Suprapubic skin (tissue), 4 donors: ENCODE measurements around the gene DDX25. TPM values are rescaled to one million over a fixed set of nuclear protein-coding genes. Genes with fewer than 3 reads are reported as not detected.

Source experiments
- DNase-seq, 2 donors: peaks; one replicate each; pipeline ENCODE4 v3.0.0-alpha.2; 2019; ENCODE audit warnings: low spot score in 2 of 2
- H3K27ac ChIP-seq: fragments of 200-600 bp; sonication (generic); one replicate; pipeline ENCODE4 v1.5.1; 2019
- H3K27me3 ChIP-seq: fragments of 200-600 bp; sonication (generic); one replicate; pipeline ENCODE4 v1.5.1; 2019
- H3K36me3 ChIP-seq: fragments of 200-600 bp; sonication (generic); one replicate; pipeline ENCODE4 v1.5.1; 2019
- H3K4me1 ChIP-seq: fragments of 200-600 bp; sonication (generic); one replicate; pipeline ENCODE4 v1.5.1; 2019
- H3K4me3 ChIP-seq: fragments of 200-600 bp; sonication (generic); one replicate; pipeline ENCODE4 v1.5.1; 2019; ENCODE audit warnings: mild to moderate bottlenecking
- H3K9me3 ChIP-seq: fragments of 200-600 bp; sonication (generic); one replicate; pipeline ENCODE4 v1.5.1; 2019
- EP300 ChIP-seq: sonication (generic); formaldehyde crosslinking; IDR thresholded peaks from one replicate; pipeline ENCODE4 v1.6.1; 2017; ENCODE audit warnings: antibody characterized with exemption
- POLR2A ChIP-seq, 2 donors: fragments of 450-650 bp; IDR thresholded peaks; one replicate each; pipeline ENCODE4 v1.6.1; 2017; ENCODE audit warnings: antibody characterized with exemption in 2 of 2, mild to moderate bottlenecking in 2 of 2, moderate library complexity in 2 of 2
- POLR2AphosphoS5 ChIP-seq, 3 donors: sonication (generic); formaldehyde crosslinking; IDR thresholded peaks; one replicate each; pipeline ENCODE4 v1.6.1; 2017; ENCODE audit warnings: antibody characterized with exemption in 3 of 3
- WGBS: methylation state at CpG from one replicate; pipeline ENCODE4 v1.1.5; 2018; 5-methylcytosine and 5-hydroxymethylcytosine counted together
- total RNA-seq, 4 donors: library from RNA; depleted of rRNA; stranded (reverse); fragments of >200 nt; gene quantifications; one replicate each; pipeline ENCODE4 v1.1.0, GENCODE V29; 2016
- TF ChIP-seq, protein P1 (sequence below), 2 donors: fragments of 200-600 bp in 1 of 2; fragments of 450-650 bp in 1 of 2; sonication (generic) in 1 of 2; IDR thresholded peaks; one replicate each; pipeline ENCODE4 v1.5.1; 2016 to 2019; ENCODE audit warnings: antibody characterized with exemption in 2 of 2, mild to moderate bottlenecking in 1 of 2, moderate library complexity in 1 of 2

The DDX25 gene
- total RNA-seq, 4 donors from 2014 or later: 0.15 to 1.2 (median 0.32) TPM; not detected in 1

DNA sequence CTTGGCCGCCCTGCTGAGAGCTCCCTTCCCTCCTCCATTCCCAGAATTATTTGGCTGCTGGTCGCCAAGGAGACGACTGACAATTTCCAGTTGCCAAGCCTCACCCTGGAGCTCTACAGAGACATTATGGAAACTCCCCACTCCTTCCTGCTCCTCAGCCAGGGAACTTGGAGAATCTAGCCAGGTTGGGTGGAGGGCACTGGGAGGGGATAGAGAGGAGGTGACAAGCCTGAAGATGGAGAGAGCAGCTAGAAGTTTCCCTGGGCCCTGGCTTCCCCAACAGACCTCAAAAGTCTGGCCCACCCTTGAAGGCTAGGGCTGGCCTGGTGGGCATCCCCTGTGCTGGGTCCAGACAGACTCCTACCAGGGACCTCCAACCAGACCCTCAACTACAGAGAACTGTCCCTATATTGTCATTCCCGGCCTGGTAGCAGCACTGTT is 34.8 kb downstream of the DDX25 start:
- H3K4me3 ChIP-seq: no peak overlapping the region
- WGBS: 14% methylated on average over 3 of the region's 4 CpGs
- peak in 1 of 2 donors; percentile 51 for DNase-seq

DNA sequence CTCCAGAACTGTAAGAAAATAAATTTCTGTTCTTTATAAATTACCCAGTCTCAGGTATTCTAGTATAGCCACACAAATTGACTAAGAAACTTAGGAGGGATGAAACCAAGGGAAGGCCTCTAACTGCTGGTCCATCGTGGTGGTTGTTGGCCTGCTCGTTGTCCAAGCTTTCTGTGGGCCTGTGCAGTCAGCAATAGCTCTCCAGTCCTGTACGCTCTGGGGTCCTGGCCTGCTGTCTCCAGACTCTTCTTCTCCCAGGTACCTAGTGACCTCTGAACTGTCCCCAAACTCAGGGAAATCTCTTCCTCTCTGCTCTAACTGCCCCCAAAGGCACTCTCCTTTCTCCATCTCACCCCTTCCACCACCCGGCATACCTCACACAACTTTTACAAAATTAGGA is 35.8 kb downstream of the DDX25 start:
- TF ChIP-seq EP300 (no peak), POLR2A (IDR thresholded peaks at IDR 0.05) (no peak), POLR2AphosphoS5 (IDR thresholded peaks at IDR 0.05) (no peak)
- TF ChIP-seq, protein P1, sequence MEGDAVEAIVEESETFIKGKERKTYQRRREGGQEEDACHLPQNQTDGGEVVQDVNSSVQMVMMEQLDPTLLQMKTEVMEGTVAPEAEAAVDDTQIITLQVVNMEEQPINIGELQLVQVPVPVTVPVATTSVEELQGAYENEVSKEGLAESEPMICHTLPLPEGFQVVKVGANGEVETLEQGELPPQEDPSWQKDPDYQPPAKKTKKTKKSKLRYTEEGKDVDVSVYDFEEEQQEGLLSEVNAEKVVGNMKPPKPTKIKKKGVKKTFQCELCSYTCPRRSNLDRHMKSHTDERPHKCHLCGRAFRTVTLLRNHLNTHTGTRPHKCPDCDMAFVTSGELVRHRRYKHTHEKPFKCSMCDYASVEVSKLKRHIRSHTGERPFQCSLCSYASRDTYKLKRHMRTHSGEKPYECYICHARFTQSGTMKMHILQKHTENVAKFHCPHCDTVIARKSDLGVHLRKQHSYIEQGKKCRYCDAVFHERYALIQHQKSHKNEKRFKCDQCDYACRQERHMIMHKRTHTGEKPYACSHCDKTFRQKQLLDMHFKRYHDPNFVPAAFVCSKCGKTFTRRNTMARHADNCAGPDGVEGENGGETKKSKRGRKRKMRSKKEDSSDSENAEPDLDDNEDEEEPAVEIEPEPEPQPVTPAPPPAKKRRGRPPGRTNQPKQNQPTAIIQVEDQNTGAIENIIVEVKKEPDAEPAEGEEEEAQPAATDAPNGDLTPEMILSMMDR (IDR thresholded peaks at IDR 0.05): no peak
- H3K27me3 ChIP-seq: no peaks in the 10 kb centered on the region
- no peaks in the 10 kb centered on the region for H3K9me3 ChIP-seq
- no peak overlapping the region for H3K27ac ChIP-seq
- H3K36me3 ChIP-seq: no peaks in the 10 kb centered on the region
- peaks cover 16% of the 10 kb centered on the region for H3K4me1 ChIP-seq
- H3K4me3 ChIP-seq: no peak overlapping the region
- peak in 1 of 2 donors; percentile 26 for DNase-seq
- 94% methylated on average over 4 of the region's 4 CpGs for whole genome bisulfite sequencing

More for the DNA sequence above, 34.8 kb downstream of the DDX25 start:
- TF ChIP-seq, protein P1 (IDR thresholded peaks at IDR 0.05): no peak
- TF ChIP-seq POLR2AphosphoS5 (IDR thresholded peaks at IDR 0.05) (no peak), POLR2A (IDR thresholded peaks at IDR 0.05) (no peak), EP300 (no peak)
- no peaks in the 10 kb centered on the region for H3K9me3 ChIP-seq
- H3K27ac ChIP-seq: no peak overlapping the region
- peaks cover 16% of the 10 kb centered on the region for H3K4me1 ChIP-seq
- no peaks in the 10 kb centered on the region for H3K27me3 ChIP-seq
- no peaks in the 10 kb centered on the region for H3K36me3 ChIP-seq

DNA sequence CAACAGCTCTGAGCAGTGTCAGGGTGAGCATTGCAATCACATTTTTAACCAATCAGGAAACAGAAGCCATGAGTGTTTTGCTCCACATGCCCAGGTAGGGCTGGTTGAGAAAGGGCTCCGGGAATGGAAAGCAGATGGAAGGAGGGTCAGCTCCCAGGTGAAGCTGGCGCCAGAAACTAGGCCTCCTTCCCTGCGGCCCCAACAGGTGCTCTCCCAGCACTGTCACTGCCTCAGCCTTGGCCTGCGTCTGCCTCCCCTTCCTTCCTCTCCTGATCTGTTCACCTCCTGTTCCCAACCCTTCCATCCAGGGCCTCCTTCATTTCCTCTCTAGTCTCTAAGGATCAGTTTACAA is 36.9 kb downstream of the DDX25 start:
- DNase-seq: no peak
- Histone ChIP-seq H3K9me3 (no peaks in the 10 kb centered on the region), H3K4me3 (no peak overlapping the region), H3K4me1 (peaks cover 13% of the 10 kb centered on the region), H3K27ac (no peak overlapping the region), H3K27me3 (no peaks in the 10 kb centered on the region), H3K36me3 (no peaks in the 10 kb centered on the region)
- no peak for TF ChIP-seq POLR2A (IDR thresholded peaks at IDR 0.05)
- TF ChIP-seq, protein P1 (IDR thresholded peaks at IDR 0.05): no peak
- no peak for TF ChIP-seq EP300
- TF ChIP-seq POLR2AphosphoS5 (IDR thresholded peaks at IDR 0.05): no peak
- 75% methylated on average over 4 of the region's 4 CpGs for WGBS

DNA sequence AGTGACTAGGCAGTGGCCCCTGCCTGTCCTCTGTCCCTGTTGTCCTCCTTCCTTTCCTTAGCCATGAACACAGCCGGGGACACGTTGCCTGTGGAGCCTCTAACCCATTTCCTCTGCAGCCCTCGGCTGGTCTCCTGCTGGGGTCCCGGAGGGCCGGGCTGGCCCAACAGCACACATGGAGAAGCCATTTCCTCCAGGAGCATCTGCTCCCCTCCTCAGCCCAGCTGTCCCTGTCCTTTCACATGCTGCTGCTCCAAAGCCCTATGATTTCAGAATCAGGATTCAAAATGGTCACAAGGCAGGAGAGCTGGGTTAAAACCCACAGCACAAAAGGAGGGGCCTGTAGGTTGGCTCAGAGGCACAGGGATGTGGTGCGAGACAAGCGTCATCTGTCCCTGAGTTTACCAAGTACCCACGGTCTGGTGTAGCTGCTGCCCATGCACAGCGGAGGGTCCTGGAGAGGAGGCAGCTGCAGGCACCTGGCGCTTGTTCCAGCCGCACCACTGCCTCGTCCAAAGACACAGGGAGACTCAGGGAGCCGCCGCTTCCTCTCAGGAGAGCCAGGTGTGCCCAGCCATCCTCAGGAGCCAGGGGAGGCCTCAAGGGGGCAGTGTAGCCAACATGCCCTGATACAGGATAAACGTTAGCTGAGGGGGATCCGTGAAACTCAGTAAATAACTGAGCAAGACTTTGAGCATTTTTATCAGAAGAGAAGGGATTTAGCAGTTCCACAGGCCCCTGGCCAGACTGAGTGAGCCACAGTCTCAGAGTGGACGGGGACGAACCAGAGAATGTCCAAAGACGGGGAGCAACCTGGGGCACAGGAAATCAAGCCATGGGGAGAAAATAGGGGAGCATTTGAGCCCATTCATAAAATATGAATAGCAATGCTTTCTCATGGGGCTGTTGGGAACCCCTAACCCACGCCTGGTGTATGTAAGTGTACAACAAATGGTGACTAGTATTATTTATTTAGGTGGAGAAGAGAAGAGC is 37.6 kb downstream of the DDX25 start:
- 41% methylated on average over 13 of the region's 20 CpGs for WGBS
- Histone ChIP-seq H3K36me3 (no peaks in the 10 kb centered on the region), H3K9me3 (no peaks in the 10 kb centered on the region), H3K27me3 (no peaks in the 10 kb centered on the region), H3K4me1 (peaks cover 13% of the 10 kb centered on the region), H3K27ac (no peak overlapping the region), H3K4me3 (no peak overlapping the region)
- DNase-seq: peak in 1 of 2 donors; percentile 63
- TF ChIP-seq, protein P1 (IDR thresholded peaks at IDR 0.05): peak in 1 of 2 donors; percentile 72
- no peak for TF ChIP-seq EP300

DNA sequence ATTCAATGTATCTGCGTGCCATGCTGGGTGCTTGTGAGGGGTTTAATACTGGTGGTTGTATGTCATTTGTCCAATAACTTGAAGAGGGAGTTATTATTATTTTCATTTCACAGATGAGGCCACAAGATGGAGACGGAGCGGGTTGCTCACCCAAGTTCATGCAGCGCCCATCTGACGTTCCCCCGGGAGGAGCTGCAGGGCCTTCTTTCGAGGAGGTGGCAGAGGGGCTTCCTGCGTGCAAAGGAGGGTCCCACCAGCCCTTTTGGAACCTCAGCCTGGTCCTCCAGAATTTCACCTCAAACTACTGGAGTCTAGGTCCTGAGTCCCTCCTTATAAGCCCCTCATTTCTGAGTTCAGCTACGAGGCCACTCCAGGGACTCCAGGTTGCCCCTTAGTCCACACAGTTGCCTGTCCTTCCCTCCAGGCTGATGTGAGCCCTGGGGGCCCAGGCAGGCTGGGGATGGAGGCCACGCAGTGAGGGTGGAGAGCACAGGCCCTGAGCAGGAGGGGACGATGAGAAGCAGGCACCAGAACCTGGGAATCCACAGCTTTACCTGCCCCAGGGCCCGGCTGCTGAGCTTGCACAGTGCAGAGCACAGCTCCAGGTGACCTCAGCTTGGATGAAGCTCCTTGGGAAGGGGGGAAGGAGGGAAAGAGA is 38.6 kb downstream of the DDX25 start:
- TF ChIP-seq EP300: no peak
- no peaks in the 10 kb centered on the region for H3K27me3 ChIP-seq
- no peak overlapping the region for H3K27ac ChIP-seq
- peak in 1 of 2 donors; percentile 40 for DNase-seq
- no peaks in the 10 kb centered on the region for H3K36me3 ChIP-seq
- WGBS: 93% methylated on average over 12 of the region's 12 CpGs
- H3K9me3 ChIP-seq: no peaks in the 10 kb centered on the region
- H3K4me3 ChIP-seq: no peak overlapping the region
- peaks cover 13% of the 10 kb centered on the region for H3K4me1 ChIP-seq
